Esophagus squamous epithelium (tissue), 5 donors: Measurements from ENCODE around the gene RAN. TPM values are rescaled to one million over a fixed set of nuclear protein-coding genes. Genes with fewer than 3 reads are reported as not detected.
A peak's percentile ranks its signal among the peaks of the same experiment; 100 is the strongest.

Source experiments
- DNase-seq: peaks from one replicate; lab custom pipeline; 2025; lab: John Stamatoyannopoulos, UW
- H3K27ac ChIP-seq, 4 donors: fragments of 200-600 bp; sonication (generic); one replicate each; pipeline ENCODE4 v1.5.1; 2016 to 2019; ENCODE audit warnings: mild to moderate bottlenecking in 1 of 4
- H3K27me3 ChIP-seq, 4 donors: fragments of 200-600 bp; sonication (generic); 1 replicate in 3 of 4; 2 replicates in 1 of 4; pipeline versions ENCODE4 v1.5.1 to v1.6.0; 2017 to 2021; ENCODE audit warnings: antibody characterized with exemption in 1 of 4
- H3K36me3 ChIP-seq, 3 donors: fragments of 200-600 bp; sonication (generic); one replicate each; pipeline ENCODE4 v1.5.1; 2016 to 2019
- H3K4me1 ChIP-seq, 3 donors: fragments of 200-600 bp; sonication (generic); one replicate each; pipeline ENCODE4 v1.5.1; 2017 to 2019
- H3K4me3 ChIP-seq, 4 donors: fragments of 200-600 bp; sonication (generic); 1 replicate in 3 of 4; 2 replicates in 1 of 4; pipeline ENCODE4 v1.5.1; 2016 to 2019; ENCODE audit warnings: mild to moderate bottlenecking in 2 of 4, moderate library complexity in 1 of 4
- H3K9me3 ChIP-seq, 3 donors: fragments of 200-600 bp; sonication (generic); one replicate each; pipeline ENCODE4 v1.5.1; 2016 to 2019
- POLR2A ChIP-seq, 4 donors: fragments of 450-650 bp; IDR thresholded peaks; one replicate each; pipeline ENCODE4 v1.6.1; 2017; ENCODE audit warnings: antibody characterized with exemption in 4 of 4, mild to moderate bottlenecking in 4 of 4, moderate library complexity in 3 of 4
- WGBS, 2 donors: methylation state at CpG; one replicate each; pipeline ENCODE4 v1.1.5; 2018; 5-methylcytosine and 5-hydroxymethylcytosine counted together
- intact Hi-C: fragments of 100-400 bp; cut with DNase I; formaldehyde crosslinking; loops from one replicate; pipeline ENCODE4 v1.15.0; 2022
- small RNA-seq, 4 donors: library from RNA; depleted of rRNA; stranded (forward); fragments of <200 nt; gene quantifications; one replicate each; pipeline ENCODE3, GENCODE V24; 2016
- total RNA-seq, 4 donors: library from RNA; depleted of rRNA; stranded (reverse); fragments of >200 nt; gene quantifications; one replicate each; pipeline ENCODE4 v1.1.0, GENCODE V29; 2016
- TF ChIP-seq, protein P1 (sequence below), 6 experiments: fragments of 450-650 bp in 4 of 6; fragments of 200-600 bp in 2 of 6; sonication (generic) in 2 of 6; IDR thresholded peaks; one replicate each; pipeline ENCODE4 v1.5.1; 2016 to 2019; ENCODE audit warnings: antibody characterized with exemption in 6 of 6, mild to moderate bottlenecking in 4 of 6, moderate library complexity in 4 of 6
- donor health status: DM: yes; HTN: yes; CAD: no.

RAN gene
- total RNA-seq, 4 donors from 2014 or later, result 204 to 375 (median 325) TPM

DNA sequence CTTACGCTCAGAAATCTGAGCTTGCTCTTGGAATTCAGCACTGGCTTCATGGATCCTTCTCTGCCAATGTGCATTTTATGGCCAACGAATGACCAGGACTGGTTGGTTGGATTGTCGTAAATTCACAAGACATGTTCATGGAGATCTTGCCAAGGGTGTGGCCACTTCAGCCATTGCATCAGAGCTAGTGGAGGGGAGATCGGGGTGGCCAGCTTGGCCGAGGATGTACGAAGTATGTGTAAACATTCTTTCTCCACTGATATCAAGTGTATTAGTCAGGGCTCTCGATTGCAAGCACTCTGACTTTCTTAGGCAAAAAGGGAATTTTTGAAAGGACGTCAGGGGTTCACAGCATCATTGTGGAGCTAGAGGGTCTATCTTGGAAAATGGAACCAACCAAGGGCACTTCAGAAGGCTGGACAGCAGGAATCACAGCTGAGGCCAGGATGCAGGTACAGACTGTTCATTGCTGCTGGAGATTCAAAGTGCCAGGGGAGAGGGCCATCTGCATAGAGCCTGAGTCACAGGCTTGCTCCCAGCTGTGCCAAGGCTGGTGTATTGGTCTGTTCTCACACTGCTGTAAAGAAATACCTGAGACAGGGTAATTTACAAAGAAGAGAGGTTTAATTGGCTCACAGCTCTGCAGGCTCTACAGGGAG, 49.0 kb downstream of the RAN start:
- H3K27me3 ChIP-seq, result peaks cover 0 to 29% (median 0%) of the 10 kb centered on the region in 4 donors
- H3K36me3 ChIP-seq, result no peaks in the 10 kb centered on the region
- TF ChIP-seq, protein P1, sequence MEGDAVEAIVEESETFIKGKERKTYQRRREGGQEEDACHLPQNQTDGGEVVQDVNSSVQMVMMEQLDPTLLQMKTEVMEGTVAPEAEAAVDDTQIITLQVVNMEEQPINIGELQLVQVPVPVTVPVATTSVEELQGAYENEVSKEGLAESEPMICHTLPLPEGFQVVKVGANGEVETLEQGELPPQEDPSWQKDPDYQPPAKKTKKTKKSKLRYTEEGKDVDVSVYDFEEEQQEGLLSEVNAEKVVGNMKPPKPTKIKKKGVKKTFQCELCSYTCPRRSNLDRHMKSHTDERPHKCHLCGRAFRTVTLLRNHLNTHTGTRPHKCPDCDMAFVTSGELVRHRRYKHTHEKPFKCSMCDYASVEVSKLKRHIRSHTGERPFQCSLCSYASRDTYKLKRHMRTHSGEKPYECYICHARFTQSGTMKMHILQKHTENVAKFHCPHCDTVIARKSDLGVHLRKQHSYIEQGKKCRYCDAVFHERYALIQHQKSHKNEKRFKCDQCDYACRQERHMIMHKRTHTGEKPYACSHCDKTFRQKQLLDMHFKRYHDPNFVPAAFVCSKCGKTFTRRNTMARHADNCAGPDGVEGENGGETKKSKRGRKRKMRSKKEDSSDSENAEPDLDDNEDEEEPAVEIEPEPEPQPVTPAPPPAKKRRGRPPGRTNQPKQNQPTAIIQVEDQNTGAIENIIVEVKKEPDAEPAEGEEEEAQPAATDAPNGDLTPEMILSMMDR (IDR thresholded peaks at IDR 0.05), result no peak
- TF ChIP-seq POLR2A (IDR thresholded peaks at IDR 0.05), result no peak
- no peak for DNase-seq
- intact Hi-C loops, result no loop called here
- peak overlapping the region in 2 of 4 donors; percentile 75 to 84 for H3K27ac ChIP-seq
- H3K4me3 ChIP-seq, result no peak overlapping the region
- WGBS, 2 donors, result 42 to 60% methylated on average over 7 to 8 of the region's 8 CpGs
- peaks cover 0 to 24% (median 5%) of the 10 kb centered on the region in 3 donors for H3K4me1 ChIP-seq
- no peaks in the 10 kb centered on the region for H3K9me3 ChIP-seq

DNA sequence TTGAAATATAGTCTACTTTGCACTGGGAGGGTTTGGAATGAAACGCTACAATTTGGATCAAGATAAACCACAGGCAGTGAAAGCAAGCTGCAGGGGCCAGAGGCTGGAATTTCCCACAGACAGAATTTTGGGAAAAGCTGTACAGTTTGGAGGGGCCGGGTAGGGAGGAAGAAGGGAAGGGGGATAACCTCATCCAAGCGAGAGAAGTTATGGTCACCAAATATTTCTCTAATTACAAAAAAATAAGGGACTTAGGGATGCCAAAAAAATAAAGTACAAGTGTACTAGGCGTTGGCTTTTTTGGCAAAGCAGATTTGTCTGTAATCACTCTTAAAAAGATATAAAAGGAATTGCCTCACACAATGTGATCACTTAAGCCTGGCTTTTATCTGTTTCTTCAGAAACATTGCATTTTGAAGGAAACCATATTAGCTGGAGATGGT, 50.7 kb downstream of the RAN start:
- Histone ChIP-seq H3K27me3 (peaks cover 0 to 13% (median 0%) of the 10 kb centered on the region in 4 donors), H3K4me3 (no peak overlapping the region), H3K36me3 (no peaks in the 10 kb centered on the region), H3K4me1 (peaks cover 0 to 14% (median 5%) of the 10 kb centered on the region in 3 donors), H3K27ac (peak overlapping the region in 2 of 4 donors; percentile 59 to 84), H3K9me3 (no peaks in the 10 kb centered on the region)
- intact Hi-C loops, result no loop called here
- DNase-seq, result no peak
- TF ChIP-seq POLR2A (IDR thresholded peaks at IDR 0.05), result no peak
- TF ChIP-seq, protein P1 (IDR thresholded peaks at IDR 0.05), result no peak
- WGBS, 2 donors, result 44 to 46% methylated on average over 4 of the region's 4 CpGs

DNA sequence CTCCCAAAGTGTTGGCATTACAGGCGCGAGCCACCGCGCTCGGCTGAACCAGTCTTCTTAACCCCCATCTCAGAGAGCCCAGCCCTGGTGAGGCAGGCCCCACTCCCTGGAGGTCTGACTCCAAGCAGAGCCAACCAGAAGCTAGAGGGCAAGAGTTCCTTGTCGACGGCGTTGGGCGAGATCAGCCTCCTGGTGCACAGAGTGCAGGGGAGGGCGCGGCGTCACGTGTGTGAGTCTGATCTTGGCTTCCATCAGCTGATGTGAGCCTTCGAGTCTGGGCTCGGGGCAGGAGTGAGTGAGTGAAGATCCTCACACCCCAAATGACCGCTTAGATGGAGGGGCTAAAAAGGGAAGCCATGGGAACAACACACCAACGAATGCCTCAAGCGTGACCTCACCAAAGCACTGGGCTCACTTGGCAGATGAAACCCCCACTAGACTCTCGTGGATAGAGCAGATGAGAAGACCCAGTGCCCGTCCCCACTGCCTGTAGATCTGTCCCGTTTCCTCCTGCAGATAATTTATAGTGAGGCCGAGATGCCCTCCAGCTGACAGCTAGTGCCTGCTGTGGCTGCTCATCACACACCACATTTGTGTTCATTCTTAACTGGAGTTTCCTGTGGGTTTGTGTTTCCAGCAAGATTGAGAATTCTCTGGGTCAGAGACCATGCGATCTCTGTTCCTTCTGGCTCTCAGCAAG, 53.2 kb downstream of the RAN start:
- intact Hi-C loops, result no loop called here
- peak overlapping the region in 3 of 4 donors; percentile 38 to 84 (median 43) for H3K27ac ChIP-seq
- DNase-seq, result no peak

DNA sequence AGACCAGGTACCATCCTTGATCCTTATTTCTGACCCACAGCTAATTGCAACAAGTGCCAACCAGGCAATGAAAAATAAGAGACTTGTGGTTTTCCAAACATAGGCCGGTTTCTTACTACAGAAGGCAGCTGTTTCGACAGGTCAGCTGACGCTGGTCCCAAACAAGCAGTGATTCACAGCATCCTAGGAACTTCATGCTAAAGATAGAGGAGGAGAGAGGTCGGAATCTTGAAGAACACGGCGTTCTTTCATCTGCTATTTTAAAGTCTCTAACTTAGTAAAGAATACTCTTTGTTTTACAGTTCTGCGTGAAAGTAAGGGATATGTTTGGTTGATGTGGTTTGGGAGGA, 53.8 kb downstream of the RAN start:
- Histone ChIP-seq H3K4me3 (no peak overlapping the region), H3K36me3 (no peaks in the 10 kb centered on the region), H3K4me1 (peaks cover 0 to 14% (median 5%) of the 10 kb centered on the region in 3 donors), H3K9me3 (no peaks in the 10 kb centered on the region), H3K27me3 (peaks cover 0 to 22% (median 0%) of the 10 kb centered on the region in 4 donors), H3K27ac (peak overlapping the region in 3 of 4 donors; percentile 38 to 84 (median 43))
- DNase-seq, result no peak
- TF ChIP-seq POLR2A (IDR thresholded peaks at IDR 0.05), result no peak
- TF ChIP-seq, protein P1 (IDR thresholded peaks at IDR 0.05), result no peak
- intact Hi-C loops, result no loop called here
- WGBS, 2 donors, result 50 to 52% methylated on average over 7 of the region's 7 CpGs

More for the DNA sequence above, 53.2 kb downstream of the RAN start:
- H3K36me3 ChIP-seq, result no peaks in the 10 kb centered on the region
- H3K4me1 ChIP-seq, result peaks cover 0 to 14% (median 5%) of the 10 kb centered on the region in 3 donors
- no peak overlapping the region for H3K4me3 ChIP-seq
- peaks cover 0 to 17% (median 0%) of the 10 kb centered on the region in 4 donors for H3K27me3 ChIP-seq
- 65 to 72% methylated on average over 5 to 9 of the region's 23 CpGs for WGBS, 2 donors
- TF ChIP-seq, protein P1 (IDR thresholded peaks at IDR 0.05), result no peak
- no peak for TF ChIP-seq POLR2A (IDR thresholded peaks at IDR 0.05)
- no peaks in the 10 kb centered on the region for H3K9me3 ChIP-seq

Small RNA genes within 50 kb of the gene (small RNA-seq; reads per million reads assigned to genes)
- 0 reads per million in 4 donors for gene RF00019
- 0 reads per million in 4 donors for gene RNU6-1077P

Other genes with a start within 250 kb of the RAN start
- gene RIMBP2, start 155.8 kb upstream of the RAN start, total RNA-seq, result under 1 TPM; 0.08 to 0.76 (median 0.46) TPM
- 10 to 100 TPM in 1 of 4 donors, 1 to 10 TPM in 3; 1.2 to 14.1 (median 4.1) TPM for gene STX2, start 32.8 kb upstream of the RAN start, total RNA-seq
- gene ADGRD1, start 81.8 kb downstream of the RAN start, total RNA-seq, result 10 to 100 TPM in 2 of 4 donors, 1 to 10 TPM in 2; 2.2 to 28.2 (median 8.8) TPM